GM06990 (cell line): Measurements from ENCODE around the gene C5orf47.

Experiments used
- DNase-seq: peaks from one replicate; pipeline ENCODE4 v3.0.0-alpha.2; 2011; ENCODE audit not compliant: insufficient read length; ENCODE audit errors: extremely low read depth
- H3K27me3 ChIP-seq: replicated peaks from 2 replicates; pipeline ENCODE4 v1.6.0; 2011; ENCODE audit warnings: low read length; ENCODE audit not compliant: control insufficient read depth, insufficient read depth
- H3K36me3 ChIP-seq: 2 replicates; pipeline ENCODE4 v1.5.1; 2011; ENCODE audit warnings: low read length; ENCODE audit not compliant: control insufficient read depth, insufficient read depth
- H3K4me3 ChIP-seq: replicated peaks from 2 replicates; pipeline ENCODE4 v1.5.1; 2011; ENCODE audit warnings: low read depth, mild to moderate bottlenecking, control low read depth, low read length
- CTCF ChIP-seq: IDR thresholded peaks from 2 replicates; pipeline ENCODE4 v1.5.1; 2011; ENCODE audit warnings: low read length, control low read depth, mild to moderate bottlenecking, inconsistent platforms; ENCODE audit not compliant: insufficient read depth, poor library complexity, severe bottlenecking

The C5orf47 gene

GRCh38 chr5:173988554-173989431 is at the start of gene C5orf47:
Gene C5orf47, plus strand, starts transcription at chr5:173989170. Its CDS starts 94 bp downstream, at chr5:173989264.
- no peak within 1 kb of the TSS for H3K4me3 ChIP-seq
- no peak for TF ChIP-seq CTCF

DNA sequence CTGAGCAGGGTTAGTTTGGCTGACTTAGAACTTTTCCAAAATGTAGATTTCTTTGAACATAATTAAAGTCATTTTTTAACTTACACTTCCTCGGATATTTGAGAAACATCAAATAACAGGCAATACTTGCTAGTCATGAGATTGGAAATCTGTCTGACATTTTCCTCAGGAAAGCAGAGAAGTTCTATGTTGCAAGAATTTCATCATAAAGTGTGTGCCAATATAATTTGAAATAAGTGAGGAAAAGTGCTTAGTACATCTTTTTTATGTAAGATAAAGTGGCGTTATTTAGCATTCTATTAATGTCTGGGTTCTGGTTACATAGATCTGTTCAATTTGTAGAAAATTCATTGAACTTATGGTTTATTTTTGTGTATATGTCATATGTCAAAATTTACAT is 48.7 kb upstream of the C5orf47 start:
- no peak for TF ChIP-seq CTCF
- DNase-seq, result no peak

More at GRCh38 chr5:173988554-173989431, at the start of gene C5orf47:
- H3K36me3 ChIP-seq, result no peaks in the 10 kb centered on the region
- H3K27me3 ChIP-seq, result peaks cover 4% of the 10 kb centered on the region
- no peak for DNase-seq

DNA sequence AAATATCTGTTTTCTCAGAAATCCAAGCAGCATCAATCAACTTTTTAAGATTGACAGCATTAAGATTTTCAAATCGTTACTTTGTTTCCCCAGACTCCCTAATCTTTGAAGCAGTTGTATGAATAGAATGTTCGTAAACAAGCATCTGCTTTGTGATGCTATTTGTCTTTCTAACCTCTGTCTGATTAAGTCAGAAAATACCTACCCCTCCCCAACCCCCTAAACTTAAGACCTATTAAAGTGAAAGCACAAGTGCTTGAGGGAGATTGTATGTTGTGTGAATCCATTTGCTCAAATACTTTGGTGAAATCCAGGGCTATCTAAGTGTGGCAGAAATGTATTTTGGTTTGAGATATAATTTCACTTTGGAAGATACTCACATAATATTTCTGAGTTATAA is 47.9 kb upstream of the C5orf47 start:
- Histone ChIP-seq H3K36me3 (peaks cover 4% of the 10 kb centered on the region), H3K4me3 (no peak overlapping the region), H3K27me3 (no peaks in the 10 kb centered on the region)
- TF ChIP-seq CTCF, result no peak
- no peak for DNase-seq

More for the DNA sequence above, 48.7 kb upstream of the C5orf47 start:
- peaks cover 3% of the 10 kb centered on the region for H3K36me3 ChIP-seq
- H3K4me3 ChIP-seq, result no peak overlapping the region
- H3K27me3 ChIP-seq, result no peaks in the 10 kb centered on the region

DNA sequence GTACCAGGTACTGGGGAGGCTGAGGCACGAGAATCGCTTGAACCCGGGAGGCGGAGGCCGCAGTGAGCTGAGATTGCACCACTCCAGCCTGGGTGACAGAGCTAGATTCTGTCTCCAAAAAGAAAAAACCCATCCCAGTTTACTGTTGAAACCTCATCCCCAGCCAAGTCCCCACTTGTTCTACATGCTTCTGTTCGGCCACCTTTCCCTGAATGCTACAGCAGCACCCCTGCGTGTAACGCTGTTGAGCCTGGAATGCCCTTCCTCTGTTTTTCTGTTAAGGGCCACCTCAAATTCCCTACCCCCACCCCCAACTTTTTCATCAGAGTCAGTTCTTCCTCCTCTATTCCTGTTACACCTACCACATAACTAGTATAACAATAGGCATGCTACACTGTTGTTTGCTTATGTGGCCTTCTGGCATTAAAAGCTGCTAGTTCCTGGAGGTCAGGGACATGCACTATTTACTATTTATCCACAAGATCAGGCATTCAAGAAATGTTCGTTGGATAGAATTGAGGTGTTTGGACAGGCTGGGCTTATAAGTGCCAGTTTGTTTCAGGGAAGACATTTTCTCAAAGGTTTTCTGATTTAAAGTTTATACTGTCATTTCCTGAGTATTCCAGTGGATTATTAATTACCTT is 47.1 kb upstream of the C5orf47 start:
- no peaks in the 10 kb centered on the region for H3K27me3 ChIP-seq
- no peak overlapping the region for H3K4me3 ChIP-seq
- no peak for DNase-seq
- H3K36me3 ChIP-seq, result peaks cover 6% of the 10 kb centered on the region
- TF ChIP-seq CTCF, result no peak

GRCh38 chr5:173944511-173944910 is 44.5 kb upstream of the C5orf47 start:
- H3K27me3 ChIP-seq, result no peaks in the 10 kb centered on the region
- H3K36me3 ChIP-seq, result peaks cover 6% of the 10 kb centered on the region
- no peak for TF ChIP-seq CTCF
- no peak overlapping the region for H3K4me3 ChIP-seq
- no peak for DNase-seq
